AG10803 (cell line): Measurements from ENCODE around the gene KRT13.
"Not testable (repeated sequence)": the region's sequence is repeated elsewhere in the genome, so short reads cannot be mapped to it uniquely, and the experiment has no call there.

Experiments used
- DNase-seq: peaks from one replicate; pipeline ENCODE4 v3.0.0; 2010; ENCODE audit warnings: low read depth
- H3K4me3 ChIP-seq: 2 replicates; pipeline ENCODE4 v1.5.1; 2011; ENCODE audit warnings: mild to moderate bottlenecking, low read length, control low read depth
- CTCF ChIP-seq: conservative IDR thresholded peaks from 2 replicates; pipeline ENCODE4 v1.5.1; 2011; ENCODE audit warnings: mild to moderate bottlenecking, low read length, control low read depth, inconsistent platforms

The KRT13 gene

GRCh38 chr17:41544491-41544892 lies 39.1 kb upstream of the KRT13 start:
- no peak for TF ChIP-seq CTCF
- DNase-seq = no peak
- no peak overlapping the region for H3K4me3 ChIP-seq

DNA sequence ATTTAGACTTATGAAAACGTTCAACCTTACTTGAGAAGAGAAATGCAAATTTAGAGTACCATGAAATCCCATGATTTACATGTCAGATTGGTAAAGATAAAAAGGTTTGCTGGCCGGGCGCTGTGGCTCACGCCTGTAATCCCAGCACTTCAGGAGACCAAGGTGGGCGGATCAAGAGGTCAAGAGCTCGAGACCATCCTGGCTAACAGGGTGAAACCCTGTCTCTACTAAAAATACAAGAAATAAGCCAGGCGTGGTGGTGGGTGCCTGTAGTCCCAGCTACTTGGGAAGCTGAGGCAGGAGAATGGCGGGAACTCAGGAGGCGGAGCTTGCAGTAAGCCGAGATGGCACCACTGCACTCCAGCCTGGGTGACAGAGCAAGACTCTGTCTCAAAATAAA lies 37.4 kb upstream of the KRT13 start:
- not testable (repeated sequence) for DNase-seq, H3K4me3 ChIP-seq

DNA sequence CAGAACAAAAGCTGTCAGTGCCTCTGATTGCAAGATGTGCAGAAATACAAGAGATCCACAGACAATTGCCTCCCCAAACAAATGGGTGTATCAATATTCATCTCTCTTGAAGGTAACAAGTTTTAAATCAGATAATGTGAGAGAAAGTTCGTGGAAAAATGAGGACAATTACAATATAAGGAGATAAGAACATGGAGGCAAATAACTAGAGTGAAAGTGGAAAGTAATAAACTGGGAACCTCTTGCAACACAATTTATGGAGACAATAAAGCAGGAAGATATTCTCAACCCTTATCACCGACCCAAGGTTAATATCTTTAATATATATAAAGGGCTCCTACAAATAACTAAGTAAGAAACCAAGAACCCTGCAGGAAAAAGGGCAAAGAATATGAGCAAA lies 36.9 kb upstream of the KRT13 start:
- no peak overlapping the region for H3K4me3 ChIP-seq
- no peak for TF ChIP-seq CTCF
- DNase-seq = no peak

- no peak for DNase-seq
- H3K4me3 ChIP-seq = no peak overlapping the region
- no peak for TF ChIP-seq CTCF
These were observed 35.7 kb upstream of the KRT13 start for GRCh38 chr17:41540921-41541625.

DNA sequence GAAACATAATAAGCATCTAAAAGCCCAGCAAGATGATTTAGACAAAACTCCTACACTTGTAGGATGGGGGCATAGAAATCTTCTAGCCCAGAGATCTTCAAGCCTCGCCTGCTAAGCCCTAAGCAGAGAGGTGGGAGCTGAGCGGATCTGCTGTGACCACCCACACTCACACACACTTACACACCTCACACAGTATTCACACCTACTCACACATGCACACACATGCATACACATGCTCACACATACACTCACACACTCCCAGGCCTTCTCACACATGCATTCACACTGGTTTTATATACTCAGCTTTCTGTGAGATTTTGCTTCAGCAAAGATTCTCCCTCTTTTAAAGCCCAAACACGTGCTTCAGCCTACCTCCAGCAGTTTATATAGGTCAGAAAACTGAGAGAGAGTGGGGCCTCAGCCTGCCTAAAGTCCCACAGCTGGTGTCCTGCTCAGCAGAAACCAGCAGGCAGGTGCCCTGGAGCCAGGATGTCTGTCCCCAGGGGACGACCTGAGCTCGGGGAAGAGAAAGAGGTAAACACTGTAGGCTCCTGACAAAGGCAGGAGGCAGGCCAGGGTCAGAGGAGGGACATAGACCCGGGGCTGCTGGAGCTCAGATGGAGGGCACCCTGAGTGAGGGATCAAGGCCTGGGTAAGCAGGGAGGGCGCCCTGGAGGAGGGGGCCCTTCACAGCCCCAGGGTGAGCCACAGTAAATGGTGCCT lies 34.7 kb upstream of the KRT13 start:
- H3K4me3 ChIP-seq = no peak overlapping the region
- no peak for TF ChIP-seq CTCF
- no peak for DNase-seq

- DNase-seq = no peak
- H3K4me3 ChIP-seq = no peak overlapping the region
- no peak for TF ChIP-seq CTCF
These were observed 33.7 kb upstream of the KRT13 start for GRCh38 chr17:41539071-41539492.

DNA sequence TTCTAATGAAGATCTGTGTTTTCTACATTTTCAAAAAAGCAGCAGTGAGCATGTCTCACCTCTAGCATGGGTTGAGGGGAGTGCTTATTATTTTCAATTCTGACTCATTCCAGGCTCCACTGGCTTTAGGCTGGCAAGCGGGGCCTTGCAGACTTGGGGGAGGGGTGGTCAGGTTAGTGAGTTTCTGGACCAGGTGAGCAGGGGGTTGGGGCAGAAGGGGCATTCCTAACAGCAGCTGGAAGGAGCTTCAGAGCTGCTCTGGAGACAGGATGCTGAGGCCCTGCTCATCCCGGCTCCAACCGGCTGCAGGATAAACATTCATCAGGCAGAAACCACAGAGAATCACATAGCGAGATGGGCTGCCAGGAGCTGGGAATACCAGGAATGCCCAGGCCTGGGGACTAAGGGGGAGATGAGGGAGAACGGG lies 33.2 kb upstream of the KRT13 start:
- H3K4me3 ChIP-seq = no peak overlapping the region
- DNase-seq = peak; percentile 62
- no peak for TF ChIP-seq CTCF
